SIG-M5 (cell line): Measurements from ENCODE around the gene SEMA6B.

Experiments
- DNase-seq: peaks from one replicate; lab custom pipeline; 2025; lab: John Stamatoyannopoulos, UW

Gene SEMA6B

DNA sequence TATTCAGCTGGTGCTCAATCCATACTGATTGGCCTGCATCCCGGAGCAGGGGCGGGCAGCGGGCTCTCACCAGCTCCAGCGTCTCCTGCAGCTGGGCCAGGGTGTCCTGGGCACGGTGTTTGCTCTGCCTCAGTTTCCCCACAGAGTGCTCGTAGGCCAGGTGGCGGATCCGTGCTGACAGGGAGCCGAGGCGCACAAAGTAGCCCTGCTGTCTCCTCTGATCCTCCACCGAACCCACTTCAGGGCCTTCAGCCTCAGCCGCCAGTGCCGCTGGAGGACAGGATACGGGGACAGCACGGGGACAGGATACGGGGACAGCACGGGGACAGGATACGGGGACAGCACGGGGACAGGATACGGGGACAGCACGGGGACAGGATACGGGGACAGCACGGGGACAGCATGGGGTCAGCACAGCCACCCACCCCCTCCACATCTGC is 33.9 kb downstream of the SEMA6B start:
- DNase-seq, result no peak

DNA sequence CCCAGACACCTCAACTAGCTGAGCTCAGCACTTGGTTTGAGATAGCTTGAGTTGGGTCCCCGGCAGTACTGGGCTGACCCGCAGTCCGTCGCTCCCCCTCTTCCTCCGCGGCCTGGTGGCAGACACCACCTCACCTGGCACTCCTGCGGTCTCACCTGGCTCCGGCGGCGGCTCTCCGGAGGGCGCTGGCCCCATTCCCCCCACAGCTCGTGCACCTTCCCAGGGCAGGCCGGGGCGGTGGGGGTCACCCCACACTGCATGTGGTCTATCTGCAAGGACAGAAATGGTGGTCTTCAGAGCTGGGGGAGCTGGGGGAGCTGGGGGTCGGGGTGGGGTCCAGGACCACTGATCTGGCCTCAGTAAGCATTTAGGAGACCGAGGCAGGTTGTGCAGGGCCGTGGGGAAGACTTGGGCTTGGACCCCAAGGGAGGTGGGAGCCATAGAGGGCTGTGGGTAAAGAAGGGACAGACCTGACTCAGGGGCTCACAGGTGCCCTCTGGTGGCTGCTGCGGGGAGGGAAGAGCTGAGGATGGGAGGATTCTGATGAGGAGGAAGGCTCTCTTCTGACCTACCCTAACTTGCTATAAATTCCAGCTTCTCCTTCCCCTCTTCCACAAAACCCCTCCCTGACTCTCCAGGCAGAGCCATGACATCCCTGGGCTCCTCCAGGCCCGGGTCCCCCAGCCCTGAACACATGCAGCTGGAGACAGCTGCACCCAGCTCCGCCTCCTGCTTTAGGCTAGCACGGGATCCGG is 34.5 kb downstream of the SEMA6B start:
- no peak for DNase-seq

DNA sequence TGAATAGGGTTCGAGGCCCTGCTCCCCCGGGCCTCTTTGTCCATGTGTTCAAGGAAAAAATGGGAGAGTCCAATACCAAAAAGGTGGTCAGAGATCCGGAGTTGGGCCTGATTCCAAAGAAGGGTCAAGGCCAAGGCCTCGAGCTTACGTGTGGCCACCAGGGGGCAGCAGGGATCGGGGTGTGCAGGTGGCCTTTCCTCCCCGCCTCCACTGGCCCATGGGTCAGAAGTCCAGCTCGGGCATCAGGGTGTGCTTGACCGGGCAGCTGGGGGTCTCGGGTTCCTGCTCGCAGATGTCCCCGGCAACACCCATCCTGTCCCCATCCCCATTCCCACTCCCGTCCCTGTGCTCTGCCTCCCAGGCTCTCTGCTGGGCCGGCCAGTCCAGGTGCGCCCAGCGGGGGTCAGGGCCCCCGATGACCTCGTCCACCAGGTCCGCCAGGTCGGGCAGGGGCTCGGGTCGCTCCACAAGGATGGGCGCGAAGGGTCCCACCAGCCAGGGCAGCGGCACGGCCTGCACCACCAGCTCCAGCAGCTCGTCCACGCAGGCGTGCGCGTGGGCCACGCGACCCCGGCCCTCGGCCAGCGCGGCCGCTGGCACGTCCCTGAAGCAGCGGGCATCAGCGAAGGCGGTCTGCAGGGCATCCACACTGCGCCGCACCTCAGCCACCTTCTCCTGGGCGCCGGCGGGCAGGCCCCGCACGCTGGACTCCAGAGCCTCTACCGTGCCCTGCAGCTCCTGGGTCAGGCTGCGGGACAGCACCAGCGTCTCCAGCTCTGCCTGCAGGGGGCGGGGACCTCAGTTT is 36.0 kb downstream of the SEMA6B start:
- DNase-seq, result no peak

DNA sequence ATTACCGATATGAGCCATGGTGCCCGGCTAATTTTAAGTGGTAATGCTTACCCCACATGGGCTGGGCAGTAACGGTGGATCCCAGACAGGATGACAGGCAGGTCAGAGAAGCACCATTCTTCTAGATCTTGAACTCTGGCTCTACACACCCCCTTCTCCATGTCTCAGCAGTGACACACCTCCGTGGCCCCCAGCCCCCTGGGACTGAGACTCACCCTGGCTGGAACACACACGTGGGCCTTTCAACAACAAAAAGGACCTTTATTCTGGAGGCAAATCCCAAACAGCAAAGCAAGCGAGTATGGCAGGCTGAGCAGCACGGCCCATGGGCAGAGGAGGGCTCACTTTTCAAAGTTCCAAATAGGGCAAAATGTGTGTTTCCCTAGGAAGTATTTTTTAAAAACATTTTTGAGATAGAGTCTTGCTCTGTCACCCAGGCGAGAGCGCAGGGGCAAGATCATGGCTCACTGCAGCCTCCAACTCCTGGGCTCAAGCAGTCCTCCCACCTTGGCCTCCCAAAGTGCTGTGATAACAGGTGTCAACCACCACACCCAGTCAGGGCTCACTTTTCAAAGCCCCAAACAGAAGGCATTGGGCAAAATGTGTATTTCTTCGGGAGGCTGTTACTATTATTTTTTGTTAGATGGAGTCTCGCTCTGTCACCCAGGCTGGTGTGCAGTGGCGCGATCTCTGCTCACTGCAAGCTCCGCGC is 37.0 kb downstream of the SEMA6B start:
- DNase-seq, result no peak

DNA sequence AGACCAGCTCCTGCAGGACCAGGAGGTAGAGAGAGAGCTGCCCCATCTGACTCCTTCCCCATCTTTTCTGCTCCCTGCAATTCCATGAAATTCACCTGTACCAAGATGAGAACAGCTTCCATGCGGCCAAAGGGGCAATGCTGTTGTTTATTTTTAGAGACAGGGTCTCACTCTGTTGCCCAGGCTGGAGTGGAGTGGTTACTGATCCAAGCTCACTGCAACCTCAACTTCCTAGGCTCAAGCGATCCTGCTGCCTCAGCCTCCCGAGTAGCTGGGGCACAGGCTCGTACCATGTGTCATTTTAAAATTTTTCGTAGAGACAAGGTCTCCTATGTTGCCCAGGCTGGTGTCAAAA is 37.6 kb downstream of the SEMA6B start:
- no peak for DNase-seq

DNA sequence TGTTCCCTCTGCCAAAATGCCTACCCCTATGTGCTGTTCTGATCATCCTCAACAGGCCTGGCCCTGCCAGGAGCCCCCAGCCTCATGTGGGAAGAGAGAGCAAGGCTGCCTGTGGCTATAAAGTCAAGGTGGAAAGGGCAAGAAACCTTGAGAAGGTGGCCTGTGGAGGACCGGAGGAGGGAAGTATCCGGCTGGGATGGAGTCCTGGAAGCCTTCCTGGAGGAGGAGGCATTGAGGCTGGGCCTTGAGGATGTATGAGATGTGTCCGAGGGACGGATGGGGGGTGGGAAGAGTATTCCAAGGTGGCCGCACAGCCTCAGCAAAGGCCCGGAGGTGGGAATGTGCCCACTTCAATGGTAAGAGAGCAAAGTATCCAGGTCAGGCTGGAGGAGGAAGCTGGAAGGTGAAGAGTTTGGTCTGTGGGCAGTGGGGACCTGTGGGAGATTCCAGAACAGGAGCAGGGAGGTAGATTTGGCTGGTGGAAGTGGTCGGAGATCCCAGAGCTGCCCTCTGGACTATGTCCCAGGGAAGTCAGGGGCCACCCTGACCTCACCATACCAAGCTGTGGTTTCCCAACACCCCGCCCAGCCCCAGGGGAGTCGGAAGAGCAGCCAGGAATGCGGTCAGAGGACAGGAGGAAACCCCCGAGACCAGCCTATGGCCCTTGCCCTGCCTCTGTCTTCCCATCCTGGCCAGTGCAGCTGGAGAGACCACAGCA is 38.2 kb downstream of the SEMA6B start:
- DNase-seq, result no peak

DNA sequence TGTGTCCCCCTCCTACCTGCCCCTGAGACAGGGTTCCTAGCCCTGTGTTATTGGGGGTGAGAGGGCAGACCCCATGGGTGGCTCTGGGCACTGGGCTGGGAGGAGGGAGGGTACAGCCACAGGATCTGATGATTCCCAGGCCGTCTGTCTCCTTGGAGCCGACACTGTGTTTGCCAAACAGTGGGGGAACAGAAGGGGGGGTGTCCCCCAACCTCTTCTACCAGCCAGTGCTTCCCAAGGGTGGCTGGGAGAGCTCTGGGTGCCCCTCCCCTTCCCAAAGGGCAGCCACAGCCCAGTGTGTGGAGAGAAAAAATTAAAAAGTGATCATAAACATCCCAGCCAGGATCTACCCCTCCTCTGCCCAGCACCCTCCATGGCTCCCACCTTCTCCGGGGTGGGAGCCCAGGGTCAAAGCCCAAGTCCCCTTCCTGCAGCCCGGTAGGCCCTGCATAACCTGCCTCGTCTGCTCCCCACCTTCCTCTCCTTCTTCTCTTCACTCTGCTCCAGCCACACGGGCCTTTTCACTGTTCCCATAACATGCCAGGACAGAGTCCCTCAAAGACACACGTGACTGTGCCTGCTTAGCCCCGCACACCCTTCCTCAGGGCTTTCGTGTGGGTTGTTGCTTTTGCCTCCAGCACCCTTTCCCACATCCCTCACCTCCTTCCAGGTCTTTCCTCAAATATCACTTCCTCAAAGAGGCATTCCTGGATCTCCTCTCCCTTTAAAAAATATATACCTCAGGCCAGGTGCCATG is 39.8 kb downstream of the SEMA6B start:
- DNase-seq, result no peak

DNA sequence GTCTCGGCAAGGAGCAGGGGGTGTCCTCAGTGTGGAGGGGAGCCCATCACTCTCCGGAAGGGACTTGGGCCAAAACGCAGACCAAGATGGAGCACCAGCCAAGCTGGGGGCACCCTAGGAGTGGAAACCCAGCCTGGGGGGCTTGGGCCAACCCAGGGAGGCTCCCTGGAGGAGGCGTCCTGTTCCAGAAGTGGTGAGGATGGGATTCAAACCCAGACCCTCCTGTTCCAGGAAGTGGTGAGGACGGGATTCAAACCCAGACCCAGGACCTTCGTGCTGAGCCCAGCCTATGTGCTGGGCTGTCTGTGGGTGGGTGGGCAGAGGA is 40.4 kb downstream of the SEMA6B start:
- DNase-seq, result no peak

DNA sequence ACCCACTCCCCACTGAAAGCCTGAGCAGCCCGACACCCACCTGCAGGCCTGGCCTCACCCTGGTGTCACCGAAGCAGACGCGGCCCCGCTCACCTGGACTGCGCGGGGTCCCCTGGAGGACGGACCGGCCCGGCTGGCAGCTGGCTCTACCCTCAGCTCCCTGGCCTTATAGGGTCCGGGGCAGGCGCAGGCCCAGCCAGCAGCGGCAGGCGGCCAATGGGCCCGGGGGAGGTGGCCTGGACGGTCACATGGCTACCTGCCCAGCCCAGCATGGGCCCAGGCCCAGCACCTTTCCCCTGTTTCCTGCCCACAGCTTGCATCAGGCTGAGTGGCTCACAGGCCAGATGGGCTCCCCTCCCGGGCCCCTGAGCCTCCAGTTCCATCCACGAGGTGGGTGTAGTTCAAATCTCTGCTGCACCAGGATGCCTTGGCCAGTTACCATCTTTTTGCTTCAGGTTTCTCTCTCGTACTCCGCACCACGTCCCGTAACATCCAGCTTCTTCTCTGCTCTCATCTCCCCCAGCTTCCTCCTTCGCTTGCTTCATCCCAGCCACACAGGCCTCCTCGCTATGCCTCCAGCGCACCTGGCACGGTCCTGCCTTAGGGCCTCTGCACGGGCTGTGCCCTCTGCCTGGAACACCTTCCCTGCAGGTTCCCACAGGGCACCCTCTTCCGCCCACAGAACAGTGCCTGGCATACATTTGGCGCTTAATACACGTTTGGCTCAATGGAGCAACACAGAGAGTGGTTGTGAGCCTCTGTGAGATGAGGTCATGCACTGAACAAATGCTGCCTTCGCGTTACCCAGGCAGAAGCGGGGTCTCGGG is 40.9 kb downstream of the SEMA6B start, which contains the start of gene PLIN4:
Gene PLIN4 (minus strand): TSS at position 142 of the 827 bp plus-strand sequence. CDS start 214 bp downstream, outside the sequence.
- no peak for DNase-seq

DNA sequence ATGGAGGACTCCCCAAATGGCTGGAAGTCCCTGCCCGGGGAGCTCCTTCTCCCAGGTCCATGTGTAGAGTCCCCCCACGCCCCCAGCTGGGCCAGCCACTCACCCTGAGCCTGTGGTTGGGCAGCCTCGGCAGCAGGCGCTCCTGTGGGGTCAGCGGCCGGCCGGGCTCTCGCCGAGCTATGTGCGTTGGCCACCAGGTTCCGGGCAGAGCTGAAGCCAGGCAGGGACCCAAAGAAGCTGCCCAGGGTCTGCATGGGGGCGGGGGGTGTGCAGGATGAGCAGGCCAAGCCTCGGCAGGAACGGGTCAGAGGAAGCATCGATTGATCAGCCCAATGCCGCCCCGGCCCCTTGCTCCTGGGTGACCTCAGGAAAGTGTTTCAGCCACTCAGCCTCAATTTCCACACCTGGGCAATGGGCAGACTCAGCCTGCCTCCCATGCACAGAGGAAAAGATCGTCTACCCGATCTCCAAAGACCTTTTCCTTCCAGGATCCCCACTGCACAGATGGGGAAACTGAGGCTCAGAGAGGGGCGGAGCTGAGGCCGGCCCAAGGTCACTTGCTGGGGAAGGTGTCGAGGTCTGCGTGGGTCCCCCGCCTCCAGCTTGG is 41.9 kb downstream of the SEMA6B start:
- no peak for DNase-seq

DNA sequence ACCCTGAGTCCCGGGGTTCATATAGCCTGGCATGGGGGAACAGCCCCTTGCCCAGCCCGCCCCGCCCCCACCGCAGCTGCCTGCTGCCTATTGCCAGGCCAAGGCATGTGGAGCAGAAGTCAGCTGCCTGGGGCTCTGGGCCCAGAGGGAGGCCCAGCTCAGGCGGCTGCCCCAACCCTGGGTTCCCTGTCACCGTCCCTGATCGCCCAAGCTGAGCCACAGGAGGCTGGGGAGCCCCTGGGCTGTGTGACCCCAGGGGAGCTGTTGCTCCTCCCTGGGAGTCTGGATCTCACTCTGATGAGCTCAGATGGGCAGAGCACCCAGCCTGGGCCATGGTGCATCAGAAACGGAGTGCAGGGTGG is 42.6 kb downstream of the SEMA6B start:
- no peak for DNase-seq

DNA sequence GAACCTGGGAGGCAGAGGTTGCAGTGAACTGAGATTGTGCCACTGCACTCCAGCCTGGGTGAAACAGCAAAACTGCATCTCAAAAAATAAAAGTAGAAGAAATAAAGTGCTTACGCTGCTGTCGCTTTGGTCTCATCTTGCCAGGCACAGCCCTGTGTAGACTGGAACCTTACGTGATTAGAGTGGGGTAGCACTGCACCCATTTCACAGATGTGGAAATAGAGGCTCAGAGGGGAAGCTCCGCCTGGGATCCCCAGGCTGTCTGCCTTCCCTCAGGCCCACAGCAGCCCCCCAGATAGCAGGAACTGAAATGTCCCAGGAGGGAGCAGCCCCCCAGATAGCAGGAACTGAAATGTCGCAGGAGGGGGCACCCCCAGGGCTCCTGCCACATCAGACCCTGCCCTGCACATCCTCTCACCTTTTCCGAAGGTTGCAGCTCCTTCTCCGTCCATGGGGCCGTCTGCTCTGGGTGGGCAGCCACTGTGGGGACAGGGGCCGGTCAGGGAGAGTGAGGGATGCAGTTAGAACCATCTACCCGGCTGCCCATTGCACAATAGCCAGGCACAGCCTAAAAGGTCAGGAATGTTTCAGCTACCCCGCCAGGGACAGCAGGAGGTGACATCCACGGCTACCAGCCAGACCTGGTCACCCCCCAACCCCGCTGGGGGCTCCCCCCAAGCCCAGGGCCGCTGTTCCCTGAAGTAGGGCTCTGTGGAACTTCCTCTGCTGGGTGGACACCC is 43.1 kb downstream of the SEMA6B start:
- DNase-seq, result no peak

DNA sequence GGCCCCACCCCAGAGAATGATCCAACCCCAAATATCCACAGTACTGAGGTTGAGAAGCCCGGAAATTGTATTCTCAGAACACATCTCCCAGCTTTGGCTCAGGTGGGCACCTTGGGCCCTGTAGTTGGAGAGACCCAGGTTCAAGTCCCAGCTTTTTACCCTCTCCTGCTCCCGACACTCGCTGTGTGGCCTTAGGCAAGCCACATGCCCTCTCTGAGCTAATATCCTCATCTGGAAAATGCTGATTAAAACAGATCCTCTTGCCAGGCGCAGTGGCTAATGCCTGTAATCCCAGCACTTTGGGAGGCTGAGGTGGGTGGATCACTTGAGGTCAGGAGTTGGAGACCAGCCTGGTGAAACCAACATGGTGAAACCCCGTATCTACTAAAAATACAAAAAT is 43.8 kb downstream of the SEMA6B start:
- no peak for DNase-seq

DNA sequence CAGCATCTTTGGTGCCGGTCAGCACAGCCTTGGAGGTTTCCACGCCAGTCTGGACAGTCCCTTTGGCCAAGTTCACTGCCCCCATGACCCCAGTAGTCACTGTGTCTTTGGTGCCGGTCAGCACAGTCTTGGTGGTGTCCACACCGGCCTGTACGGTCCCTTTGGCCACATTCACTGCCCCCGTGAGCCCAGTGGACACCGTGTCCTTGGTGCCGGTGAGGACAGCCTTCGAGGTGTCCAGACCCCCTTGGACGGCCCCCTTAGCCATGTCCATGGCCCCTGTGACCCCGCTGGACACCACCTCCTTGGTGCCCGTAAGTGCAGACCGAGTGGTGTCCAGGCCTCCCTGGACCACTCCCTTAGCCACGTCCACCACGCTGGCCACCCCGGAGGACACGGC is 46.2 kb downstream of the SEMA6B start:
- DNase-seq, result no peak

DNA sequence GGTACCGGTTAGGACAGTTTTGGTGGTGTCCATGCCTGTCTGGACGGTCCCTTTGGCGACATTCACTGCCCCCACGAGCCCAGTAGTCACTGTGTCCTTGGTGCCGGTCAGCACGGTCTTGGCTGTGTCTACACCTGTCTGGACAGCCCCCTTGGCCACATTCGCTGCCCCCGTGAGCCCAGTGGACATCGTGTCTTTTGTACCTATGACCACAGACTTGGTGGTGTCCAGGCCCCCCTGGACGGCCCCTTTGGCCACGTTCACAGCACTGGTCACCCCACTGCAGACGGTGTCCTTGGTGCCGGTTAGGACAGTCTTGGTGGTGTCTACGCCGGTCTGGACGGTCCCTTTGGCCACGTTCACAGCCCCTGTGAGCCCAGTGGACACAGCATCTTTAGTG is 47.4 kb downstream of the SEMA6B start:
- DNase-seq, result no peak

DNA sequence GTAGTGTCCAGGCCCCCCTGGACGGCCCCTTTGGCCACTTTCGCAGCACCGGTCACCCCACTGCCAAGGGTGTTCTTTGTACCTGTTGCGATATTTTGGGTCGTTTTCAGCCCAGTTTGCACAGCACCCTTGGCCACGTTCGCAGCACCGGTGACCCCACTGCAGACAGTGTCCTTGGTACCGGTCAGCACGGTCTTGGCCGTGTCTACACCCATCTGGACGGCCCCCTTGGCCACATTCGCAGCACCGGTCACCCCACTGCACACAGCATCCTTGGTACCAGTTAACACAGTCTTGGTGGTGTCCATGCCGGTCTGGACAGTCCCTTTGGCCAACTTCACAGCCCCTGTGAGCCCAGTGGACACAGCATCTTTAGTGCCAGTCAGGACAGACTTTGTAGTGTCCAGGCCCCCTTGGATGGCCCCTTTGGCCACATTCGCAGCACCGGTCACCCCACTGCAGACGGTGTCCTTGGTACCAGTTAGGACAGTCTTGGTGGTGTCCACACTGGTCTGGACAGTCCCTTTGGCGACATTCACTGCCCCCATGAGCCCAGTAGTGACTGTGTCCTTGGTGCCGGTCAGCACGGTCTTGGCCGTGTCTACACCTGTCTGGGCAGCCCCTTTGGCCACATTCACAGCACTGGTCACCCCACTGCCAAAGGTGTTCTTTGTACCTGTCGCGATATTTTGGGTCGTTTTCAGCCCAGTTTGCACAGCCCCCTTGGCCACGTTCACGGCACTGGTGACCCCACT is 48.0 kb downstream of the SEMA6B start:
- DNase-seq, result no peak

DNA sequence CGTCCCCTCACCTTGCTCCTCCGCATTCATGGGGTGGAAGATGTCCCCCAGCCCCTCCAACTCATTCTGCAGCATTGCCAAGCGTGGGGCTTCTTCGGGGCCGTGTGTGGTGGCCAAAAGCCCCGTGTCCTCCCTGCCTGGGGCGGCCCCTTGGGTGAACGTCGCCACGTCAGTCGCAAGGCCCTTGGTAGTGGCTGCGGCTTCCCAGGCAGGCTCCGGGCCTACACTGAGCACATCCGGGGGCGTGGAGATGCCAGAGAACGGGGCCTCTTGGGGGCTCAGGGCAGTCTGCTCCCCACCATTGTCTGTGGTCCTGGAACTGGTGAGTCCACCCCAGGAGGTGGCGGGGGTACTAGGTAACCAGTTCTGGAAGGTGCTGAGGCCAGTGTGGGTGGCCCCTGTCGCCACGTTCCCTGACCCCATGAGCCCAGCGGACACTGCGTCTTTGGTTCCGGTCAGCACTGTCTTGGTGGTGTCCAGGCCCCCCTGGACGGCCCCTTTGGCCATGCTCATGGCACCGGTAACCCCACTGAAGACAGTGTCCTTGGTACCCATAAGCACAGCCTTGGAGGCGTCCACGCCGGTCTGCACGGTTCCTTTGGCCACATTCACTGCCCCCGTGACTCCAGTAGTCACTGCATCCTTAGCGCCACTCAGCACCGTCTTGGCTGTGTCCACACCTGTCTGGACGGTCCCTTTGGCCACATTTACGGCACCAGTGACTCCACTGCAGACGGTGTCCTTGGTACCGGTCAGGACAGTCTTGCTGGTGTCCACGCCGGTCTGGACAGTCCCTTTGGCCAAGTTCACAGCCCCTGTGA is 48.8 kb downstream of the SEMA6B start:
- DNase-seq, result no peak

DNA sequence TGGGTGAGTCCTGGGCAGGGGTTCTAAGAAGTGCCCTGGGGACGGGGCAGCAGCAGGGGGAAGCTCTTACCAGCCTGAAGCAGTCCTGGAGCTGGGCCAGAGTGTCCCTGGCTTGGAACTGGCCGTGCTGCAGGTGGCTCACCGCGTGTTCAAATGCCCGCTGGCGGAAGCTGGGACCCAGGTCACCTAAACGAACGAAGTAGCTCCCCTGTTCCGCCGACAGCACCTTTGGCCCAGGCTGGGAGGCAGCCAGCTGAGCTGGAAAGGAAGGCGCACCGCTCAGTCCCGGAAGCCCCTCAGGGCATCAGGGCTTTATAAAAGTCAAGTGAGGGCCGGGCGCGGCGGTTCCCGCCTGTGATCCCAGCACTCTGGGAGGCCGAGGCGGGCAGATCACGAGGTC is 50.8 kb downstream of the SEMA6B start:
- DNase-seq, result no peak
